WTC11 (cell line): ENCODE data around the gene RCC2. TPM values are rescaled to one million over a fixed set of nuclear protein-coding genes. Genes with fewer than 3 reads are reported as not detected.

Experiments used
- ATAC-seq: fragments of 200-7000 bp; cut with Tn5 transposase; 2 replicates; pipeline ENCODE4 v1.10.0; 2021; ENCODE audit warnings: mild to moderate bottlenecking, moderate library complexity
- CTCF ChIA-PET: fragments of 300-600 bp; sonication (Branson Sonifier 250); formaldehyde crosslinking; loops from one replicate; lab custom pipeline; 2021; ENCODE audit warnings: antibody characterized with exemption; lab: Charles Lee
- POLR2A ChIA-PET: fragments of 350-600 bp; sonication (Branson Sonifier 250); formaldehyde crosslinking; loops from one replicate; lab custom pipeline; 2021; ENCODE audit warnings: antibody characterized with exemption; lab: Charles Lee
- DNase-seq: peaks from one replicate; pipeline ENCODE4 v3.0.0; 2021; ENCODE audit warnings: low spot score
- H3K27ac Mint-ChIP-seq: 2 replicates; pipeline ENCODE4 v1.8.0; 2021; ENCODE audit warnings: mixed read lengths
- H3K27me3 Mint-ChIP-seq: 2 replicates; pipeline ENCODE4 v1.8.0; 2021; ENCODE audit warnings: low read depth, mild to moderate bottlenecking, moderate library complexity, mixed read lengths
- H3K36me3 Mint-ChIP-seq: 2 replicates; pipeline ENCODE4 v1.8.0; 2021; ENCODE audit warnings: mixed read lengths
- H3K4me1 Mint-ChIP-seq: 2 replicates; pipeline ENCODE4 v1.8.0; 2022; ENCODE audit warnings: mixed read lengths
- H3K4me3 Mint-ChIP-seq: 2 replicates; pipeline ENCODE4 v1.8.0; 2021; ENCODE audit warnings: mild to moderate bottlenecking, moderate library complexity, mixed read lengths
- H3K9me3 Mint-ChIP-seq: 2 replicates; pipeline ENCODE4 v1.8.0; 2021; ENCODE audit warnings: mixed read lengths
- CREM ChIP-seq: sonication (generic); formaldehyde crosslinking; IDR thresholded peaks from 2 replicates; pipeline ENCODE4 v1.8.1; 2022; ENCODE audit warnings: mild to moderate bottlenecking, missing genetic modification reagents, moderate library complexity
- CTCF ChIP-seq: fragments of 200-600 bp; IDR thresholded peaks from 2 replicates; pipeline ENCODE4 v1.8.0; 2022; ENCODE audit warnings: antibody characterized with exemption
- E2F1 ChIP-seq: sonication (generic); formaldehyde crosslinking; IDR thresholded peaks from 2 replicates; pipeline ENCODE4 v1.8.0; 2022; ENCODE audit warnings: mild to moderate bottlenecking, missing genetic modification reagents
- ELF4 ChIP-seq: sonication (generic); formaldehyde crosslinking; IDR thresholded peaks from 2 replicates; pipeline ENCODE4 v1.8.1; 2022; ENCODE audit warnings: low read depth, mild to moderate bottlenecking, moderate library complexity, missing genetic modification reagents
- EMX1 ChIP-seq: fragments of 250-450 bp; sonication (Bioruptor Pico); IDR thresholded peaks from 2 replicates; pipeline ENCODE4 v1.8.0; 2021; ENCODE audit warnings: mild to moderate bottlenecking
- ERG ChIP-seq: fragments of 250-450 bp; sonication (Bioruptor Pico); IDR thresholded peaks from 2 replicates; pipeline ENCODE4 v1.8.0; 2021; ENCODE audit warnings: mild to moderate bottlenecking
- ETV6 ChIP-seq: sonication (generic); formaldehyde crosslinking; IDR thresholded peaks from 2 replicates; pipeline ENCODE4 v1.8.1; 2022; ENCODE audit warnings: mild to moderate bottlenecking, missing genetic modification reagents
- FOXP1 ChIP-seq: sonication (generic); formaldehyde crosslinking; IDR thresholded peaks from 2 replicates; pipeline ENCODE4 v1.8.0; 2022; ENCODE audit warnings: missing genetic modification reagents, mild to moderate bottlenecking, moderate library complexity, borderline replicate concordance
- HMGXB4 ChIP-seq: sonication (generic); formaldehyde crosslinking; IDR thresholded peaks from 2 replicates; pipeline ENCODE4 v1.8.1; 2023; ENCODE audit warnings: mild to moderate bottlenecking, moderate library complexity, missing genetic modification reagents
- KAT7 ChIP-seq: sonication (generic); formaldehyde crosslinking; IDR thresholded peaks from 2 replicates; pipeline ENCODE4 v1.8.1; 2023; ENCODE audit warnings: missing genetic modification reagents, mild to moderate bottlenecking, borderline replicate concordance
- MLX ChIP-seq: sonication (generic); formaldehyde crosslinking; IDR thresholded peaks from 2 replicates; pipeline ENCODE4 v1.8.1; 2023; ENCODE audit warnings: mild to moderate bottlenecking, missing genetic modification reagents, moderate library complexity
- NR3C1 ChIP-seq: sonication (generic); formaldehyde crosslinking; conservative IDR thresholded peaks from 2 replicates; pipeline ENCODE4 v1.8.1; 2023; ENCODE audit warnings: low read depth, mild to moderate bottlenecking, missing genetic modification reagents
- RORB ChIP-seq: fragments of 250-450 bp; sonication (Bioruptor Pico); IDR thresholded peaks from 2 replicates; pipeline ENCODE4 v1.9.0; 2021; ENCODE audit warnings: mild to moderate bottlenecking
- USF1 ChIP-seq: sonication (generic); formaldehyde crosslinking; IDR thresholded peaks from 2 replicates; pipeline ENCODE4 v1.8.0; 2022; ENCODE audit warnings: mild to moderate bottlenecking, missing genetic modification reagents
- USF2 ChIP-seq: sonication (generic); formaldehyde crosslinking; IDR thresholded peaks from 2 replicates; pipeline ENCODE4 v1.8.1; 2023; ENCODE audit warnings: mild to moderate bottlenecking, missing genetic modification reagents, moderate library complexity
- ZNF121 ChIP-seq: sonication (generic); formaldehyde crosslinking; IDR thresholded peaks from 2 replicates; pipeline ENCODE4 v1.8.0; 2023; ENCODE audit warnings: missing genetic modification reagents
- total RNA-seq: library from RNA; stranded (reverse); gene quantifications from 3 replicates; pipeline ENCODE4 v1.2.3, GENCODE V29; 2021

Gene RCC2
- total RNA-seq, 1 experiment from 2014 or later, result 377 TPM

- Mint-ChIP-seq H3K27me3 (peaks cover under 1% of the 10 kb centered on the region; the same call in 1 of the 2 replicates), H3K27ac (no peak overlapping the region), H3K36me3 (no peaks in the 10 kb centered on the region), H3K4me1 (peaks cover 33% of the 10 kb centered on the region), H3K4me3 (no peak overlapping the region), H3K9me3 (no peaks in the 10 kb centered on the region)
- POLR2A ChIA-PET, result no interaction called here
- CTCF ChIA-PET, result interaction anchor here (1.2 kb wide), 1 partner anchor 20 kb away, joined by 3 read pairs; no protein-coding TSS in a partner anchor
- DNase-seq, result no peak
- ATAC-seq, result no peak
- no peak for TF ChIP-seq MLX (CRISPR knock-in tag)
- TF ChIP-seq FOXP1 (CRISPR knock-in tag), result no peak
- no peak for TF ChIP-seq ETV6 (CRISPR knock-in tag)
- TF ChIP-seq KAT7 (CRISPR knock-in tag), result no peak
These were observed 63.8 kb downstream of the RCC2 start for GRCh38 chr1:17375651-17376050.

- Mint-ChIP-seq H3K36me3 (no peaks in the 10 kb centered on the region), H3K27me3 (no peaks in the 10 kb centered on the region; the same call in 1 of the 2 replicates), H3K27ac (no peak overlapping the region), H3K9me3 (no peaks in the 10 kb centered on the region), H3K4me1 (peaks cover 39% of the 10 kb centered on the region), H3K4me3 (no peak overlapping the region)
- TF ChIP-seq ZNF121, result peak; percentile 73; the same call in 1 of the 2 replicates
- TF ChIP-seq HMGXB4 (CRISPR knock-in tag), result no peak
- no peak for TF ChIP-seq ERG (CRISPR knock-in tag)
- TF ChIP-seq RORB, result no peak
- DNase-seq, result peak; percentile 24
- no peak; the same call in 1 of the 2 replicates for ATAC-seq
- CTCF ChIA-PET, result no interaction called here
- POLR2A ChIA-PET, result no interaction called here
These were observed 66.5 kb downstream of the RCC2 start for GRCh38 chr1:17372955-17373354.

- CTCF ChIA-PET, result interaction anchor here (0.8 to 1.4 kb wide), 7 partner anchors 13 to 296 kb away, joined by 3 to 6 read pairs (median 3); no protein-coding TSS in a partner anchor
- no peak for TF ChIP-seq NR3C1 (CRISPR knock-in tag)
- no peak for TF ChIP-seq EMX1 (CRISPR knock-in tag)
- DNase-seq (no peak), ATAC-seq (no peak)
- no peak within 1 kb of the TSS for H3K27ac Mint-ChIP-seq
- H3K27me3 Mint-ChIP-seq, result no peaks in the 10 kb centered on the region; the same call in 1 of the 2 replicates
- H3K4me3 Mint-ChIP-seq, result no peak within 1 kb of the TSS
- POLR2A ChIA-PET, result no interaction called here
- peaks cover 32% of the 10 kb centered on the region for H3K4me1 Mint-ChIP-seq
- H3K9me3 Mint-ChIP-seq, result no peaks in the 10 kb centered on the region
- no peaks in the 10 kb centered on the region for H3K36me3 Mint-ChIP-seq
These were observed 67.6 kb downstream of the RCC2 start, which contains the start of gene PADI6 for GRCh38 chr1:17371896-17372295. TSS of gene PADI6 (plus strand) at chr1:17372196. CDS start at chr1:17372246, 50 bp downstream.

GRCh38 chr1:17370618-17371017 lies 68.9 kb downstream of the RCC2 start:
- POLR2A ChIA-PET, result no interaction called here
- TF ChIP-seq ZNF121 (peak; percentile 100), CTCF (0 out of 2 replicates have a peak, but pooled peaks have one; percentile 23), CREM (CRISPR knock-in tag) (no peak), ELF4 (no peak), USF2 (CRISPR knock-in tag) (peak; percentile 81), USF1 (CRISPR knock-in tag) (peak; percentile 84), E2F1 (CRISPR knock-in tag) (no peak)
- TF ChIP-seq, all 79 proteins: peak for 4
- peak; percentile 83 for ATAC-seq

More at GRCh38 chr1:17370618-17371017, 68.9 kb downstream of the RCC2 start:
- Mint-ChIP-seq H3K27me3 (no peaks in the 10 kb centered on the region; the same call in 1 of the 2 replicates), H3K4me3 (no peak overlapping the region), H3K36me3 (no peaks in the 10 kb centered on the region), H3K4me1 (peaks cover 27% of the 10 kb centered on the region), H3K9me3 (no peaks in the 10 kb centered on the region), H3K27ac (no peak overlapping the region)
- CTCF ChIA-PET, result interaction anchor here (0.6 to 2.4 kb wide), 8 partner anchors 11 to 342 kb away, joined by 3 to 8 read pairs (median 3); no protein-coding TSS in a partner anchor
- DNase-seq, result no peak
